SJSA1 (cell line): ENCODE measurements around the gene STAB2. TPM values are rescaled to one million over a fixed set of nuclear protein-coding genes. Genes with fewer than 3 reads are reported as not detected.

ENCODE experiments used
- DNase-seq, 2 experiments: peaks; one replicate each; pipeline ENCODE4 v3.0.0-alpha.2; 2015 to 2020; ENCODE audit warnings: low spot score in 2 of 2, low read depth in 1 of 2
- H3K27ac ChIP-seq: fragments of 250-450 bp; sonication (Bioruptor Pico); 2 replicates; pipeline ENCODE4 v1.5.1; 2020; ENCODE audit warnings: mild to moderate bottlenecking, moderate library complexity
- H3K27me3 ChIP-seq: fragments of 250-450 bp; sonication (Bioruptor Pico); replicated peaks from 2 replicates; pipeline ENCODE4 v1.5.1; 2020; ENCODE audit warnings: mild to moderate bottlenecking, moderate library complexity
- H3K36me3 ChIP-seq: fragments of 250-450 bp; sonication (Bioruptor Pico); 2 replicates; pipeline ENCODE4 v1.5.1; 2020; ENCODE audit warnings: mild to moderate bottlenecking
- H3K4me1 ChIP-seq: fragments of 250-450 bp; sonication (Bioruptor Pico); replicated peaks from 2 replicates; pipeline ENCODE4 v1.6.1; 2021; ENCODE audit warnings: mild to moderate bottlenecking
- H3K4me3 ChIP-seq: fragments of 250-450 bp; sonication (Bioruptor Pico); 2 replicates; pipeline ENCODE4 v1.5.1; 2020; ENCODE audit warnings: mild to moderate bottlenecking
- H3K9me3 ChIP-seq: fragments of 250-450 bp; sonication (Bioruptor Pico); replicated peaks from 2 replicates; pipeline ENCODE4 v1.5.1; 2020; ENCODE audit warnings: mild to moderate bottlenecking
- total RNA-seq: library from RNA; depleted of rRNA; stranded (reverse); fragments of >200 nt; shearing (Covaris generic); gene quantifications from 2 replicates; pipeline ENCODE4 v1.2.3, GENCODE V29; 2014; rRNA removed

Gene STAB2
- total RNA-seq, 1 experiment from 2014 or later: not detected

- H3K27me3 ChIP-seq: no peaks in the 10 kb centered on the region
- H3K4me1 ChIP-seq: no peaks in the 10 kb centered on the region
These were observed 226.4 kb downstream of the STAB2 start for GRCh38 chr12:103813426-103813825.

GRCh38 chr12:103813949-103814348, 226.9 kb downstream of the STAB2 start:
- Histone ChIP-seq H3K27me3 (no peaks in the 10 kb centered on the region), H3K4me1 (no peaks in the 10 kb centered on the region), H3K27ac (no peak overlapping the region), H3K36me3 (peaks cover 32% of the 10 kb centered on the region), H3K9me3 (no peaks in the 10 kb centered on the region), H3K4me3 (no peak overlapping the region)
- DNase-seq: no peak

More at GRCh38 chr12:103813426-103813825, 226.4 kb downstream of the STAB2 start:
- no peaks in the 10 kb centered on the region for H3K9me3 ChIP-seq
- H3K36me3 ChIP-seq: peaks cover 32% of the 10 kb centered on the region
- no peak overlapping the region for H3K27ac ChIP-seq
- no peak for DNase-seq
- H3K4me3 ChIP-seq: no peak overlapping the region

GRCh38 chr12:103814436-103814835, 227.4 kb downstream of the STAB2 start:
- no peak overlapping the region for H3K27ac ChIP-seq

More at GRCh38 chr12:103814436-103814835, 227.4 kb downstream of the STAB2 start:
- DNase-seq: no peak
- no peak overlapping the region for H3K4me3 ChIP-seq
- H3K4me1 ChIP-seq: no peaks in the 10 kb centered on the region; the same call in 1 of the 2 replicates
- no peaks in the 10 kb centered on the region for H3K9me3 ChIP-seq
- H3K36me3 ChIP-seq: peaks cover 32% of the 10 kb centered on the region
- no peaks in the 10 kb centered on the region for H3K27me3 ChIP-seq

Other genes with a start within 250 kb of the STAB2 start
- not detected in 2 replicates for gene C12orf42, start 91.3 kb upstream of the STAB2 start, total RNA-seq